ENCODE results near the gene ITPKC. TPM values are rescaled to one million over a fixed set of nuclear protein-coding genes. Genes with fewer than 3 reads are reported as not detected.

The ITPKC gene
- total RNA-seq, 4 donors from 2014 or later = 18.3 to 49.7 (median 25.1) TPM

- DNase-seq = peak; percentile 94 to 95
- intact Hi-C loops (cut with DNase I) = no loop called here
- peak overlapping the region in 2 of 3 donors; percentile 36 to 50 for H3K4me3 ChIP-seq (replicated peaks in 1 of 3)
- H3K9me3 ChIP-seq = no peaks in the 10 kb centered on the region
- H3K27me3 ChIP-seq = no peaks in the 10 kb centered on the region
- H3K4me1 ChIP-seq = peaks cover 18 to 40% of the 10 kb centered on the region in 2 donors
- TF ChIP-seq POLR2A (IDR thresholded peaks at IDR 0.05) = no peak
- TF ChIP-seq, protein P1, sequence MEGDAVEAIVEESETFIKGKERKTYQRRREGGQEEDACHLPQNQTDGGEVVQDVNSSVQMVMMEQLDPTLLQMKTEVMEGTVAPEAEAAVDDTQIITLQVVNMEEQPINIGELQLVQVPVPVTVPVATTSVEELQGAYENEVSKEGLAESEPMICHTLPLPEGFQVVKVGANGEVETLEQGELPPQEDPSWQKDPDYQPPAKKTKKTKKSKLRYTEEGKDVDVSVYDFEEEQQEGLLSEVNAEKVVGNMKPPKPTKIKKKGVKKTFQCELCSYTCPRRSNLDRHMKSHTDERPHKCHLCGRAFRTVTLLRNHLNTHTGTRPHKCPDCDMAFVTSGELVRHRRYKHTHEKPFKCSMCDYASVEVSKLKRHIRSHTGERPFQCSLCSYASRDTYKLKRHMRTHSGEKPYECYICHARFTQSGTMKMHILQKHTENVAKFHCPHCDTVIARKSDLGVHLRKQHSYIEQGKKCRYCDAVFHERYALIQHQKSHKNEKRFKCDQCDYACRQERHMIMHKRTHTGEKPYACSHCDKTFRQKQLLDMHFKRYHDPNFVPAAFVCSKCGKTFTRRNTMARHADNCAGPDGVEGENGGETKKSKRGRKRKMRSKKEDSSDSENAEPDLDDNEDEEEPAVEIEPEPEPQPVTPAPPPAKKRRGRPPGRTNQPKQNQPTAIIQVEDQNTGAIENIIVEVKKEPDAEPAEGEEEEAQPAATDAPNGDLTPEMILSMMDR (IDR thresholded peaks at IDR 0.05) = no peak
- H3K36me3 ChIP-seq = peaks cover 0 to 1% of the 10 kb centered on the region in 2 donors
- WGBS, 2 donors = 2 to 4% methylated on average over 27 to 29 of the region's 31 CpGs
- peak overlapping the region; percentile 91 to 98 (median 93) for H3K27ac ChIP-seq
These were observed 2.2 kb upstream of the ITPKC start for GRCh38 chr19:40714441-40715299.

DNA sequence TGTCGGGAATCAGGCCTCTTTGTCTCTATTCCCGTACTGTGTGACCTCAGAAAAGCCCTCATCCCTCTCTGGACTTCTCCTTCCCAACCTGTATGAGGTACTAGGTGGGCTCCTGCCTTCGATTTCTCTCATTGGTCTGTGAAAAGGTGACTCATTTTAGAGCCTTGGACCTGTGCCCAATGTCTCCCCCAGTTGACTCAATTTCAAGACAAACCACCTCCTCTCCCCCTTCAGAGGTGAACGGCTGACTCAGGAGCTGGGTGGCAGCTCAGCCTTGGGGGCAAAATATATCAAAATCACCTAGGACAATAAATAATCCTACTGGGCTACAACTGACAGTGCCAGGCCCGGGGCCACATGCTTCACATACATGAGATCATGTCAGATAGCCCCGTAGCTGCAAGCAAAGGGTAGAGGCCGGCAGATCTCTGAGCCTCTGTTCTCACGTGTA, 856 bp upstream of the ITPKC start:
- peak overlapping the region; percentile 66 to 75 (median 69) for H3K4me3 ChIP-seq (replicated peaks in 1 of 3)
- no peak for TF ChIP-seq POLR2A (IDR thresholded peaks at IDR 0.05)
- TF ChIP-seq, protein P1 (IDR thresholded peaks at IDR 0.05) = no peak
- H3K4me1 ChIP-seq = peaks cover 32 to 54% of the 10 kb centered on the region in 2 donors
- H3K27me3 ChIP-seq = no peaks in the 10 kb centered on the region
- H3K9me3 ChIP-seq = no peaks in the 10 kb centered on the region
- H3K27ac ChIP-seq = peak overlapping the region; percentile 91 to 98 (median 93)
- H3K36me3 ChIP-seq = no peaks in the 10 kb centered on the region
- WGBS, 2 donors = 7 to 9% methylated on average over 8 of the region's 8 CpGs
- DNase-seq = peak in 1 of 2 donors; percentile 57
- intact Hi-C loops (cut with DNase I) = no loop called here

GRCh38 chr19:40717325-40717879, 490 bp downstream of the ITPKC start:
- no peaks in the 10 kb centered on the region for H3K27me3 ChIP-seq
- intact Hi-C loops (cut with DNase I) = no loop called here
- peak overlapping the region; percentile 69 to 75 (median 74) for H3K4me3 ChIP-seq (replicated peaks in 1 of 3)
- peaks cover 45 to 64% of the 10 kb centered on the region in 2 donors for H3K4me1 ChIP-seq
- WGBS, 2 donors = 0 to 3% methylated on average over 1 to 19 of the region's 20 CpGs
- peak overlapping the region; percentile 91 to 98 (median 93) for H3K27ac ChIP-seq
- TF ChIP-seq, protein P1 (IDR thresholded peaks at IDR 0.05) = peak in 1 of 6 experiments; percentile 2
- no peak for TF ChIP-seq POLR2A (IDR thresholded peaks at IDR 0.05)
- no peaks in the 10 kb centered on the region for H3K9me3 ChIP-seq
- DNase-seq = no peak
- no peaks in the 10 kb centered on the region for H3K36me3 ChIP-seq

- Histone ChIP-seq H3K9me3 (no peaks in the 10 kb centered on the region), H3K4me1 (peaks cover 50 to 64% of the 10 kb centered on the region in 2 donors), H3K27ac (peak overlapping the region; percentile 91 to 98 (median 93)), H3K4me3 (replicated peaks in 1 of 3) (peak overlapping the region; percentile 69 to 75 (median 74)), H3K27me3 (no peaks in the 10 kb centered on the region), H3K36me3 (peaks cover 0 to under 1% of the 10 kb centered on the region in 2 donors)
- TF ChIP-seq POLR2A (IDR thresholded peaks at IDR 0.05) = no peak
- TF ChIP-seq, protein P1 (IDR thresholded peaks at IDR 0.05) = no peak
- DNase-seq = peak; percentile 30 to 39
- intact Hi-C loops (cut with DNase I) = no loop called here
- 24 to 31% methylated on average over 14 to 16 of the region's 20 CpGs for WGBS, 2 donors
These were observed 1.2 kb downstream of the ITPKC start for GRCh38 chr19:40717880-40718773.
